SU-DHL-6 (cell line): ENCODE data around the gene N4BP2.

Source experiments
- EZH2phosphoT487 ChIP-seq: fragments of 200-600 bp; sonication (generic), shearing (Covaris generic); conservative IDR thresholded peaks from 2 replicates; pipeline ENCODE4 v1.6.1; 2018; ENCODE audit warnings: mild to moderate bottlenecking, antibody characterized with exemption, low read length, moderate library complexity, mixed read lengths
- TF ChIP-seq, protein P1 (sequence below): fragments of 200-600 bp; sonication (generic); IDR thresholded peaks from one replicate; pipeline ENCODE4 v1.5.1; 2017; ENCODE audit warnings: antibody characterized with exemption, mild to moderate bottlenecking, low read length, moderate library complexity; ENCODE audit not compliant: insufficient read depth, poor library complexity, severe bottlenecking

DNA sequence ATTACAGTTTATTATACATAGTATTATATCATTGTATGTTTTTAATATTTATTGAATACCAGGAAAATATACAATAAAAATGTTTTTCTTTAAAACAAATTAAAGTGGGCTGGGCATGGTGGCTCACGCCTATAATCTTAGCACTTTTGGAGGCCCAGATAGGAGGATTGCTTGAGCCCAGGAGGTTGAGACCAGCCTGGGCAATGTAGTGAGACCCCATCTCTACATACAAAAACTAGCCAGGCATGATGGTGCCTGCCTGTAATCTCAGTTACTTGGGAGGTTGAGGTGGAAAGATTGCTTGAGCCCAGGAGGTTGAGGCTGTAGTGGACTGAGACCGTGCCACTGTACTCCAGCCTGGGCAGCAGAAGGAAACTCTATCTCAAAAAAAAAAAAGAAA is 40.6 kb upstream of the N4BP2 start:
- TF ChIP-seq, protein P1, sequence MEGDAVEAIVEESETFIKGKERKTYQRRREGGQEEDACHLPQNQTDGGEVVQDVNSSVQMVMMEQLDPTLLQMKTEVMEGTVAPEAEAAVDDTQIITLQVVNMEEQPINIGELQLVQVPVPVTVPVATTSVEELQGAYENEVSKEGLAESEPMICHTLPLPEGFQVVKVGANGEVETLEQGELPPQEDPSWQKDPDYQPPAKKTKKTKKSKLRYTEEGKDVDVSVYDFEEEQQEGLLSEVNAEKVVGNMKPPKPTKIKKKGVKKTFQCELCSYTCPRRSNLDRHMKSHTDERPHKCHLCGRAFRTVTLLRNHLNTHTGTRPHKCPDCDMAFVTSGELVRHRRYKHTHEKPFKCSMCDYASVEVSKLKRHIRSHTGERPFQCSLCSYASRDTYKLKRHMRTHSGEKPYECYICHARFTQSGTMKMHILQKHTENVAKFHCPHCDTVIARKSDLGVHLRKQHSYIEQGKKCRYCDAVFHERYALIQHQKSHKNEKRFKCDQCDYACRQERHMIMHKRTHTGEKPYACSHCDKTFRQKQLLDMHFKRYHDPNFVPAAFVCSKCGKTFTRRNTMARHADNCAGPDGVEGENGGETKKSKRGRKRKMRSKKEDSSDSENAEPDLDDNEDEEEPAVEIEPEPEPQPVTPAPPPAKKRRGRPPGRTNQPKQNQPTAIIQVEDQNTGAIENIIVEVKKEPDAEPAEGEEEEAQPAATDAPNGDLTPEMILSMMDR = no peak
- no peak for TF ChIP-seq EZH2phosphoT487
